ENCODE data around the gene SPRED3.
A peak's percentile ranks its signal among the peaks of the same experiment; 100 is the strongest.

Gene SPRED3

DNA sequence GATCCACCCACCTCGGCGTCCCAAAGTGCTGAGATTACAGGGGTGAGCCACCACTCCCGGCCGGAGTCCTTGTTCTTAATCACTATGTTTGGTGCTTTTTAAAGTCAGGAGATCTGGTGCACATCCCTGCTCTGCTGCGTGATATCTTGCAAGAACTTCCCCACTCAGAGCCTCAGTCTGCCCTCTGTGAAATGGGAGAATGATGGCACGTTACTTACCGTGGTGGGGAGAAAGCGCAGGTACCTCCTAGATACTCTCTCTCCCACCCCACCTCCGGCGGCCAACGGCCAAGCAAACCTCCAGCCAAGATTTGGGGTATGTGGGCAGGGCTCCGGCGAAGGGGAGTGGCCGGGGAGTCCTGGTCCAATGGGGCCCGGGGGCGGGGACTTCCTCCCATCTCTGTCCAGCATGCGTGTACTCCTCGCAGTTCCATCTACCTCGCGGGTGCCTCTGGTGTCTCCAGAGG, 44.8 kb downstream of the SPRED3 start, which contains the start of gene RYR1:
RYR1 (plus strand) TSS at position 424 of the 466 bp plus-strand sequence. CDS start 139 bp downstream, outside the sequence.
- Mint-ChIP-seq H3K36me3 (ENCODE audit: low read depth) (no peaks in the 10 kb centered on the region), H3K27me3 (peaks cover 21% of the 10 kb centered on the region), H3K4me3 (peak within 1 kb of the TSS; percentile 26), H3K9me3 (no peaks in the 10 kb centered on the region), H3K4me1 (ENCODE audit: low read depth) (peaks cover 28% of the 10 kb centered on the region), H3K27ac (no peak within 1 kb of the TSS)

DNA sequence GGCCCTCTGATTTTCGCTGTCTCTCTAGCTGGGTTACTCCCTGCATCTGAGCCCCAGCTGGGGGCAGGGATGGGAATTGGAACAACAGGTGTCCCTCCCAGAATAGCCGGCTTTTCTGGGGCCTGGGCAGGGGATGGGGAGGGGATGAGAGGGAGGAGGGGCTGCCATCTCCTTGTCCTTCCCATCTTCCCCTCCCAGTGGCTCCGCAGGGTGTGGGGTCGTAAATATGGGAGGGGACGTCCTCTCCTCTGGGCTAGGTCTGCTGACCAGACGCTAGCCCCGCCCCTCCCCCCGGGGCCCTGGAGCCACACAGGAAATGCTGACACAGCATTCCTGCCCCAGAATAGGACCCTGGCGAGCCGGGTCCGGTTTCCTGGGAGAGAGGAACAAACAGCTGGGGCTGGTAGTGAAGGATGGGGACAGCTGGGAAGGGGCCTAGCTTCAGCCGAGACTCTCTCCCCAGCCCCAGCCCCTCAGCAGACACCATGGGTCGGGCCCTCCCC, 46.1 kb downstream of the SPRED3 start:
- peak overlapping the region; percentile 11 for H3K4me3 Mint-ChIP-seq
- H3K36me3 Mint-ChIP-seq (ENCODE audit: low read depth): no peaks in the 10 kb centered on the region
- peaks cover 15% of the 10 kb centered on the region for H3K4me1 Mint-ChIP-seq (ENCODE audit: low read depth)
- H3K27ac Mint-ChIP-seq: no peak overlapping the region
- peaks cover 21% of the 10 kb centered on the region for H3K27me3 Mint-ChIP-seq
- no peaks in the 10 kb centered on the region for H3K9me3 Mint-ChIP-seq

DNA sequence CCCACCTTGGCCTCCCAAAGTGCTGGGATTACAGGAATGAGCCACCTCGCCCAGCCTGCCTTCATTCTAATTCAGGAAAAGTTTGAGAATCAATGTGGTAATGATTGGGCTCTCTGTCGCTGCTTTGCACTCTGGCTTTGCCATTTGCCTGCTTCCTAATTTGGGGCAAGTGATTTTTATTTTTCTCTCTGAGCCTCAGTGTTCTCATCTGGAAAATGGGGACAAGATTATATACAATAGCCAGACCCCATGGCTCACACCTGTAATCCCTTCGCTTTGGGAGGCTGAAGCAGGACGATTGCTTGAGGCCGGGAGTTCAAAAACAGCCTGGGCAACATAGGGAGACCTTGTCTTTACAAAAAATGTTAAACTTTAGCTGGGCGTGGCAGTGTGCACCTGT, 48.8 kb downstream of the SPRED3 start:
- peaks cover 18% of the 10 kb centered on the region for H3K27me3 Mint-ChIP-seq
- H3K4me3 Mint-ChIP-seq: no peak overlapping the region
- no peaks in the 10 kb centered on the region for H3K9me3 Mint-ChIP-seq
- H3K27ac Mint-ChIP-seq: no peak overlapping the region
- H3K36me3 Mint-ChIP-seq (ENCODE audit: low read depth): no peaks in the 10 kb centered on the region
- H3K4me1 Mint-ChIP-seq (ENCODE audit: low read depth): peaks cover 12% of the 10 kb centered on the region

DNA sequence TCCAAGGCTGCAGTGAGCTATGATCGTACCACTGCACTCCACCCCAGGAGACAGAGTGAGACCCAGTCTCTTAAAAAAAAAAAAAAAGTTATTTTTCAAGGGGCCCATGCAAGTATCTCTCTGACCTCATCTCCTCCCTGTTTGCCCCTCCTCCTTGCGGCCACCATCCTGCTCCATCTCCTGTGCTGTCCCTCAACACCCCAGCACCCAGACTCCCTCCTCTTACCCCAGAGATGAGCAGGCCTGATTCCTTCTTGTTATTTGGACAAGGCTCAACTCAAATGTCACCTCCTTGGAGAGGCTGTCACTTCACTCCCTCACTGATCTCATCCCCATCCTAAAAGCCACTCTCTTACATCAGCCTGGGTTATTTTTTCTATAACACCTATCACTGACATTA, 49.4 kb downstream of the SPRED3 start:
- no peaks in the 10 kb centered on the region for H3K9me3 Mint-ChIP-seq
- no peak overlapping the region for H3K4me3 Mint-ChIP-seq
- H3K36me3 Mint-ChIP-seq (ENCODE audit: low read depth): no peaks in the 10 kb centered on the region
- peaks cover 12% of the 10 kb centered on the region for H3K4me1 Mint-ChIP-seq (ENCODE audit: low read depth)
- H3K27me3 Mint-ChIP-seq: peaks cover 18% of the 10 kb centered on the region
- no peak overlapping the region for H3K27ac Mint-ChIP-seq

DNA sequence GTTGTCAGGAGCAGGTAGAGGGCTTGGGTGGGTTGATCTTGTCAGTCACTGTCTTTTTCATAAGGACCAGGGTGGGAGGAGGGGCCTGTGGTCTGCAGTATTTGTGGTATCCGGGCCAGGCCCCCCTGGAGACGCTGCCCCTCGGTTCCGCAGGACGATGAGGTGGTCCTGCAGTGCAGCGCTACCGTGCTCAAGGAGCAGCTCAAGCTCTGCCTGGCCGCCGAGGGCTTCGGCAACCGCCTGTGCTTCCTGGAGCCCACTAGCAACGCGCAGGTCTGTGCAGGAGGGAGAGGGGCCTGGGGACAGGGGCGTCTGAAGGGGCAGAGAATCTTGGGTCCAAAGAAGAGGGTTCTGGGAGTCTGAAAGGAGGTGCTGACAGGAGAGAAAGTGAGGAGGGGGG, 52.1 kb downstream of the SPRED3 start:
- Mint-ChIP-seq H3K4me3 (no peak overlapping the region), H3K36me3 (ENCODE audit: low read depth) (no peaks in the 10 kb centered on the region), H3K27ac (no peak overlapping the region), H3K27me3 (peaks cover 4% of the 10 kb centered on the region), H3K9me3 (no peaks in the 10 kb centered on the region), H3K4me1 (ENCODE audit: low read depth) (no peaks in the 10 kb centered on the region)

DNA sequence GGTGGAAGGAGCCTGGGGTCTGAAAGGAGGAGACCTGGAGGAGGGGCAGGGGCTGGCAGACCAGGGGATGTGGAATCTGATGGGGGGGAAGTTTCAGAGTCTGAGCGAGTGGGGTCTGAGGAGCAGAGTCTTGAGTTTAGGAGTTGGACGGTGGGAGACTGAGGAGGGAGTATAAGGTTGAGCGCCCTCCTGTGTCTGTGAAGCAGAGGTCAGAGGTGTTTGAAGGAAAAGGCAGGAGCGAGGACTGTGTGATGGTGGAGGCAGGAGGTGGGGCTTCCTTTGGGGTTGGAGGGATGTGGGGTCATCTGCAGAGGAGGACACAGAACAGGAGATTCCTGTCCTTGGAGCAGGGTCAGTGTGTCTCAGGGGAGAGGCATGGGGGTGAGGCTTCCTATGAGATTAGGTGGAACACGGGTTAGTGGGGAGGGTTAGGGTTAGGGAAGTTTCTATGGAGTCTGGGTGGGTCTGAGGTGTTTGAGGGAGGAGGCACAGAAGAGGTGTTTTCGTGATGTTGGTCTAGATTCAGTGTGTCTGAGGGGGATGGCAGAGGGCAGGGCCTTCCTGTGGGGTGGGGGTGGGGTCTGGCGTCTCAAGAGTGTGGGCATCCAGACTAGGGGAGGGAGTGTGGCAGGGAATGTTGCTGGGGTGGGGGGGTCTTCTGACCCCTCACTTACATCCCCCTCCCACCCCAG, 53.3 kb downstream of the SPRED3 start:
- H3K4me1 Mint-ChIP-seq (ENCODE audit: low read depth): no peaks in the 10 kb centered on the region
- H3K4me3 Mint-ChIP-seq: no peak overlapping the region
- peaks cover 4% of the 10 kb centered on the region for H3K27me3 Mint-ChIP-seq
- no peaks in the 10 kb centered on the region for H3K36me3 Mint-ChIP-seq (ENCODE audit: low read depth)
- H3K27ac Mint-ChIP-seq: no peak overlapping the region
- H3K9me3 Mint-ChIP-seq: no peaks in the 10 kb centered on the region

DNA sequence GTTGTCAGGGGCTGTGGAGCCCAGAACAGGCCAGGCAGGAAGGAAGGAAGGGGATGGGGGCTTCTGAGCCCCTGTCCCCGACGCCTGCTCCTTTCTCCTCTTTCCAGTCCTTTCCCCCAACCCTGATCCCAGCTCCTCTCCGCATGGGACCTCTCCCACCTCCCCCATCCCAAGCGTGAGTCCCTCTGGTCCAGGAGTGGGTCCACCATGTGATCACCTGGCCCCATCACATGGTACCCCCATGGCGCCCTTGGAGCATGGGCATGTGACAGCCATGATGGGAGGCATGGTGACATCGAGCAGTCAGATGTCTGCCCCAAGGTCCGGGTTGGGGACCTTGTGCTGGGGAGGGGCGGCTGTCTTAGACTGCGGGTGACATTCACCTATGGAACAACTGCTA, 54.2 kb downstream of the SPRED3 start:
- no peaks in the 10 kb centered on the region for H3K36me3 Mint-ChIP-seq (ENCODE audit: low read depth)
- no peaks in the 10 kb centered on the region for H3K9me3 Mint-ChIP-seq
- H3K27me3 Mint-ChIP-seq: peaks cover 4% of the 10 kb centered on the region
- H3K4me1 Mint-ChIP-seq (ENCODE audit: low read depth): no peaks in the 10 kb centered on the region
- no peak overlapping the region for H3K27ac Mint-ChIP-seq
- H3K4me3 Mint-ChIP-seq: no peak overlapping the region

DNA sequence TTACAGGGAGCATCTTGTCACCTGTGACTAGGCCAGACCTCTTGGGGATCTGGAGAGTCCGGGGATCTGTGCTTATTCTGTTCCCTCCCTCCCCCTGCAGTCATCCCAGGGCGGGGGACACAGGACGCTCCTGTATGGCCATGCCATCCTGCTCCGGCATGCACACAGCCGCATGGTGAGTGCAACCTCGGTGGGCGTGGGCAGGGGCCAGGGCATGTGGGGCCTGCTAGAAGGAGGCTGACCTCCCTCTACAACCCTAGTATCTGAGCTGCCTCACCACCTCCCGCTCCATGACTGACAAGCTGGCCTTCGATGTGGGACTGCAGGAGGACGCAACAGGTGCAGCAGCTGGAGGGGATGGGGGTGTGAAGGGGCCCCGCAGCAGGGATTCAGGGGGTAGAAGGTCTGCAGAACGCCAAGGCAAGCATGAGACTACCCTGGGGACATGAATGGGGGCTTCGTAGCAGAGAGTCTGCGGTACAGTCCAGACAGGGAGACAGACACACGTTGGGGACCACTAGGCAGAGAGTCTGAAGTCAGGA, 55.0 kb downstream of the SPRED3 start:
- no peak overlapping the region for H3K27ac Mint-ChIP-seq
- no peak overlapping the region for H3K4me3 Mint-ChIP-seq
- no peaks in the 10 kb centered on the region for H3K36me3 Mint-ChIP-seq (ENCODE audit: low read depth)
- no peaks in the 10 kb centered on the region for H3K9me3 Mint-ChIP-seq
- no peaks in the 10 kb centered on the region for H3K27me3 Mint-ChIP-seq
- no peaks in the 10 kb centered on the region for H3K4me1 Mint-ChIP-seq (ENCODE audit: low read depth)

DNA sequence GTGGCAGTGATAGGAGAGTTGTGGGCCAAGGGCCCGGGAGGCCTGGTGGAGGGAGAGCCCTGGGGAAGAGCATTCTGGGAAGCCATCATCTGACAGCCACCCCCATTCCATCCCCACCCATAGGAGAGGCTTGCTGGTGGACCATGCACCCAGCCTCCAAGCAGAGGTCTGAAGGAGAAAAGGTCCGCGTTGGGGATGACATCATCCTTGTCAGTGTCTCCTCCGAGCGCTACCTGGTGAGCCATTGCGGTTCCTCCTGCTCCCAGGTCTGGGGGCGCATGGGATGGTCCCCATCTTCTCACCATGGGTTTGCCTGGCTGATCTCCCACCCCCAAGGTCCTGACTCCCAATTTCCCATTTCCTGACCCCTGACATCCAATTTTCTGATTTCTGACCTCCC, 55.5 kb downstream of the SPRED3 start:
- Mint-ChIP-seq H3K27ac (no peak overlapping the region), H3K27me3 (no peaks in the 10 kb centered on the region), H3K4me3 (no peak overlapping the region), H3K9me3 (no peaks in the 10 kb centered on the region), H3K36me3 (ENCODE audit: low read depth) (no peaks in the 10 kb centered on the region), H3K4me1 (ENCODE audit: low read depth) (no peaks in the 10 kb centered on the region)

DNA sequence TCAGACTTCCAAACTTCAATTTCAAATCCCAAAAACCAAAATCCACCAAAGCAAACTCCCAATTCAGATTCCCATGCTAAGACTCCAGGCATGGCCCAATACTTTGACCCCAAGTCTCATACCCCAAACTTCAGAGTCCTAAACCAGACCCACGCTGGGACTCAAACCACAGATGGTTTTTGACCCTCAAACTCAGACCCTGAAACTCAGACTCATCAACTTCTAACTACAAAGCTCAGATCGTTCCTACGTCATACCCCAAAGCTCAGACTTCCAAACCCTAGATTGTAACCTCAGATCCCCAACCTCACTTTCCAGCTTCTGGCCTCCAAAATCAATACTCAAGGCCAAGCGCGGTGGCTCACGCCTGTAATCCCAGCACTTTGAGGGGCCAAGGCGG, 56.9 kb downstream of the SPRED3 start:
- H3K9me3 Mint-ChIP-seq: no peaks in the 10 kb centered on the region
- H3K27me3 Mint-ChIP-seq: no peaks in the 10 kb centered on the region
- no peak overlapping the region for H3K27ac Mint-ChIP-seq
- no peaks in the 10 kb centered on the region for H3K36me3 Mint-ChIP-seq (ENCODE audit: low read depth)
- no peaks in the 10 kb centered on the region for H3K4me1 Mint-ChIP-seq (ENCODE audit: low read depth)
- H3K4me3 Mint-ChIP-seq: no peak overlapping the region

DNA sequence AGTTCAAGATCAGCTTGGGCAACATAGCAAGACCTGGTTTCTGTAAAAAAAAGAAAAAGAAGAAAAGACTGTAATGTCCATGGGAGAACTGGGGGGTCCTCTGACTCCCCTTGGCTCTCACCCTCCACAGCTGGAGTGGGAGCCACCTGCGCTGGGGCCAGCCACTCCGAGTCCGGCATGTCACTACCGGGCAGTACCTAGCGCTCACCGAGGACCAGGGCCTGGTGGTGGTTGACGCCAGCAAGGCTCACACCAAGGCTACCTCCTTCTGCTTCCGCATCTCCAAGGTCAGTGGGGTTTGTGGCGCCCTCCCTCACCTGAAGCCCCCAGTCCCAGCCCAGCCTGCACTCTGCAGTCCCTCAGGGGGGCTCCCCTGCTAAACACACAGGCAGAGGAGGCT, 59.7 kb downstream of the SPRED3 start:
- H3K9me3 Mint-ChIP-seq: no peaks in the 10 kb centered on the region
- no peaks in the 10 kb centered on the region for H3K27me3 Mint-ChIP-seq
- no peaks in the 10 kb centered on the region for H3K36me3 Mint-ChIP-seq (ENCODE audit: low read depth)
- no peaks in the 10 kb centered on the region for H3K4me1 Mint-ChIP-seq (ENCODE audit: low read depth)
- H3K27ac Mint-ChIP-seq: no peak overlapping the region
- no peak overlapping the region for H3K4me3 Mint-ChIP-seq

All from stimulated activated naive CD8-positive, alpha-beta T cell treated with anti-CD3 and anti-CD28 coated beads, Interleukin-15, Interleukin-2, amounts not matched to agents 100 ng/mL and 50 ng/mL, for 24 hours (primary cell).